Measurements from ENCODE around the gene OTUD3.

OTUD3 gene

DNA sequence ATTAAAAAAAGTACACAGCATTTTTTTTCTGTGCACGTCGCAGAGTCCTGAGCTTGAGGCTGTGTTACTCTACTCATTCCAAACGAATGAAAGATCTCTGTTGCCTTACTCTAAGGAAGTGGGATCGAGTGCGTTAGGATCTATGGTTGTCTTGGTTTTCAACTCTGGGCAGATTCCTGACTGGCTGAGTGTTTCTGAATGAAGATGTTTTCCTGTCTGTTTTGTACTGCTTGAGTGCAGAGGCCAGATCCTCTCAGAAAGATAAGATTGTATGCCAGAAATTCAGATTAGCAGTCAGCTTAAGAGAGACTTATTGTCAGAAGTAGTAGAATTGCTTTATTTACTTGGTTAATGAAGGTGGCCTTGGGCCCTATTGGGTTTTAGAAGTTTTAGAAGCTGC lies 27.2 kb downstream of the OTUD3 start:
- no peak overlapping the region for H2AFZ ChIP-seq (ENCODE audit: low read length)
- no peaks in the 10 kb centered on the region for H3K9me2 ChIP-seq (replicated peaks; ENCODE audit: low read depth, low read length)
- no peak overlapping the region for H3K9ac ChIP-seq (ENCODE audit: low read depth, low read length, poor library complexity, severe bottlenecking)
- H3K4me3 ChIP-seq (ENCODE audit: low read length, poor library complexity, severe bottlenecking) = no peak overlapping the region
- H3K9me3 ChIP-seq (ENCODE audit: insufficient read depth, low read depth, low read length) = no peaks in the 10 kb centered on the region
- no peaks in the 10 kb centered on the region for H3K4me1 ChIP-seq (ENCODE audit: insufficient read depth, low read length, poor library complexity, severe bottlenecking)
- peaks cover 94% of the 10 kb centered on the region; the same call in 1 of the 2 replicates for H3K36me3 ChIP-seq (ENCODE audit: insufficient read depth, low read length)
- no peak for TF ChIP-seq EZH2phosphoT487 (IDR thresholded peaks at IDR 0.05; ENCODE audit: borderline replicate concordance)
- TF ChIP-seq CTCF (conservative IDR thresholded peaks at IDR 0.05; ENCODE audit: low read length) = no peak
- H3F3A ChIP-seq (ENCODE audit: low read depth) = no peaks in the 10 kb centered on the region
- H4K20me1 ChIP-seq (ENCODE audit: insufficient read depth, low read length, poor library complexity, severe bottlenecking) = no peaks in the 10 kb centered on the region
- H3K4me2 ChIP-seq (ENCODE audit: low read depth, low read length, poor library complexity, severe bottlenecking) = no peak overlapping the region
- no peaks in the 10 kb centered on the region for H3K79me2 ChIP-seq (ENCODE audit: insufficient read depth, low read length)
- H3K27me3 ChIP-seq (ENCODE audit: insufficient read depth, low read length, poor library complexity, severe bottlenecking) = no peaks in the 10 kb centered on the region

GRCh38 chr1:19909971-19910370 lies 27.8 kb downstream of the OTUD3 start:
- no peak overlapping the region for H3K9ac ChIP-seq (ENCODE audit: low read depth, low read length, poor library complexity, severe bottlenecking)
- H3K4me2 ChIP-seq (ENCODE audit: low read depth, low read length, poor library complexity, severe bottlenecking) = no peak overlapping the region
- no peak overlapping the region for H3K4me3 ChIP-seq (ENCODE audit: low read length, poor library complexity, severe bottlenecking)
- H3K9me3 ChIP-seq (ENCODE audit: insufficient read depth, low read depth, low read length) = no peaks in the 10 kb centered on the region
- H3K9me2 ChIP-seq (replicated peaks; ENCODE audit: low read depth, low read length) = no peaks in the 10 kb centered on the region
- peaks cover 94% of the 10 kb centered on the region; the same call in 1 of the 2 replicates for H3K36me3 ChIP-seq (ENCODE audit: insufficient read depth, low read length)
- H4K20me1 ChIP-seq (ENCODE audit: insufficient read depth, low read length, poor library complexity, severe bottlenecking) = no peaks in the 10 kb centered on the region
- no peak for TF ChIP-seq CTCF (conservative IDR thresholded peaks at IDR 0.05; ENCODE audit: low read length)
- TF ChIP-seq EZH2phosphoT487 (IDR thresholded peaks at IDR 0.05; ENCODE audit: borderline replicate concordance) = no peak
- H3K27me3 ChIP-seq (ENCODE audit: insufficient read depth, low read length, poor library complexity, severe bottlenecking) = no peaks in the 10 kb centered on the region
- H2AFZ ChIP-seq (ENCODE audit: low read length) = no peak overlapping the region
- H3K79me2 ChIP-seq (ENCODE audit: insufficient read depth, low read length) = no peaks in the 10 kb centered on the region
- no peaks in the 10 kb centered on the region for H3K4me1 ChIP-seq (ENCODE audit: insufficient read depth, low read length, poor library complexity, severe bottlenecking)
- H3F3A ChIP-seq (ENCODE audit: low read depth) = no peaks in the 10 kb centered on the region

- H3F3A ChIP-seq (ENCODE audit: low read depth) = no peaks in the 10 kb centered on the region
- no peaks in the 10 kb centered on the region for H3K4me1 ChIP-seq (ENCODE audit: insufficient read depth, low read length, poor library complexity, severe bottlenecking)
- no peaks in the 10 kb centered on the region for H3K79me2 ChIP-seq (ENCODE audit: insufficient read depth, low read length)
- H3K36me3 ChIP-seq (ENCODE audit: insufficient read depth, low read length) = peaks cover 92% of the 10 kb centered on the region; the same call in 1 of the 2 replicates
- no peaks in the 10 kb centered on the region for H3K9me3 ChIP-seq (ENCODE audit: insufficient read depth, low read depth, low read length)
- H3K27me3 ChIP-seq (ENCODE audit: insufficient read depth, low read length, poor library complexity, severe bottlenecking) = no peaks in the 10 kb centered on the region
- no peaks in the 10 kb centered on the region for H3K9me2 ChIP-seq (replicated peaks; ENCODE audit: low read depth, low read length)
- no peaks in the 10 kb centered on the region for H4K20me1 ChIP-seq (ENCODE audit: insufficient read depth, low read length, poor library complexity, severe bottlenecking)
- no peak overlapping the region for H3K9ac ChIP-seq (ENCODE audit: low read depth, low read length, poor library complexity, severe bottlenecking)
- no peak overlapping the region for H3K4me2 ChIP-seq (ENCODE audit: low read depth, low read length, poor library complexity, severe bottlenecking)
- no peak overlapping the region for H2AFZ ChIP-seq (ENCODE audit: low read length)
- H3K4me3 ChIP-seq (ENCODE audit: low read length, poor library complexity, severe bottlenecking) = no peak overlapping the region
- no peak for TF ChIP-seq EZH2phosphoT487 (IDR thresholded peaks at IDR 0.05; ENCODE audit: borderline replicate concordance)
- no peak for TF ChIP-seq CTCF (conservative IDR thresholded peaks at IDR 0.05; ENCODE audit: low read length)
Observed at GRCh38 chr1:19910650-19911049, 28.5 kb downstream of the OTUD3 start.

All from Loucy (cell line).